Renal pelvis (tissue), 3 donors: ENCODE results near the gene UBAP1. TPM values are rescaled to one million over a fixed set of nuclear protein-coding genes. Genes with fewer than 3 reads are reported as not detected.

ENCODE experiments used
- polyA plus RNA-seq, 3 donors: library from polyadenylated mRNA; unstranded; fragments of 120-200 nt; gene quantifications; one replicate each; pipeline ENCODE4 v1.2.1, GENCODE V29; 2013; ENCODE audit not compliant: insufficient read length in 3 of 3

Gene UBAP1
- polyA plus RNA-seq, 3 donors: 54.6 to 55.3 (median 55.0) TPM

Other genes starting within 250 kb of the UBAP1 start
- gene UBAP2, start 130.2 kb upstream of the UBAP1 start, polyA plus RNA-seq: 10 to 100 TPM; 38.9 to 45.5 (median 44.6) TPM
- 10 to 100 TPM; 57.8 to 61.3 (median 59.5) TPM for gene DCAF12, start 52.3 kb upstream of the UBAP1 start, polyA plus RNA-seq
- 1 to 10 TPM; 6.0 to 8.0 (median 7.1) TPM for gene KIF24, start 150.2 kb downstream of the UBAP1 start, polyA plus RNA-seq
- 10 to 100 TPM; 28.6 to 30.6 (median 30.5) TPM for gene NUDT2, start 150.5 kb downstream of the UBAP1 start, polyA plus RNA-seq
- 10 to 100 TPM in 1 of 3 donors, 1 to 10 TPM in 2; 8.1 to 10.1 (median 9.9) TPM for gene MYORG, start 197.9 kb downstream of the UBAP1 start, polyA plus RNA-seq